Glomerular endothelial cell (primary cell): Measurements from ENCODE around the gene SELE. TPM values are rescaled to one million over a fixed set of nuclear protein-coding genes. Genes with fewer than 3 reads are reported as not detected.
A peak's percentile ranks its signal among the peaks of the same experiment; 100 is the strongest.
"Not testable (repeated sequence)": the region's sequence is repeated elsewhere in the genome, so short reads cannot be mapped to it uniquely, and the experiment has no call there.

ENCODE experiments used
- DNase-seq: peaks from one replicate; pipeline ENCODE4 v3.0.0-alpha.2; 2011; ENCODE audit warnings: low read depth, low spot score; ENCODE audit errors: extremely low read depth
- total RNA-seq: library from RNA; depleted of rRNA; stranded (reverse); fragments of >200 nt; gene quantifications from 2 replicates; pipeline ENCODE4 v1.2.3, GENCODE V29; 2015

Gene SELE
- total RNA-seq, 1 donor from 2014 or later, result 52.6 TPM

DNA sequence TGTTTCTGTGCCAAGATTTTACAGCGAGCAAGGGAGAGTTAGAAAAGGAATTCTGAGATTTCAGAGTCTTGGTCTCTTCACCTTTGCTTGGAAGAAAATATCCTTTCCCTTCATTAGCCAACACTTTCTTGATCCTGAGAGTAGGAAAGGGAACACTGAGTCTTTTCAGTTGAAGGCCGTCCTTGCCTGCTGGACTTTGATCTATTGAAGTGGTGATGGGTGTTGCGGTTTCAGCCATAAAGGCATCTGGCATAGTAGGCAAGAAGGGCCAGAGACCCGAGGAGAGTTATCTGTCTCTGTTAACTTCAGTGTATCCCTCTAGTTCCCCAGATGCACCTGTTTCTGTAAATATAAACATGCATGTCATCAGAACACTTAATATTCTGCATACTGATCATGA, 9.7 kb downstream of the SELE start:
- no peak for DNase-seq

DNA sequence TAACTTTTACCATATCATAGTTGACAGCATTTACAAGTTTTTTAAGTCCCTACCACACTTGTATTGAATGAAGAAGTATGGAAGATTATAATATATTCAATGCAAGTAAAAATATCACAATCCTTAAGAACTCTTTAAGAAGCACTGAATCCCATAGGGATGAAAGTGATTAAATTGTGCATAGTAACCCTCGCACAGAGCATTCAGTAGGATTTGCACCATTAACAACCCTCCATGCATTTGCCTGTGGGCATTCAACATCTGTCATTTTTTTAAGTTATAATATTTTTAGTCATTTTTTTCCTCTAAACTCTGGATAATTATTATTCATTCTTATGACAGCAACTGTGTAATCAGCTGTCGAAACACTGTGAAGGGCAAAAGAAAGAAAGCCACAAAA, 10.1 kb downstream of the SELE start:
- DNase-seq, result no peak

GRCh38 chr1:169722779-169723178, 11.1 kb downstream of the SELE start:
- DNase-seq, result no peak

DNA sequence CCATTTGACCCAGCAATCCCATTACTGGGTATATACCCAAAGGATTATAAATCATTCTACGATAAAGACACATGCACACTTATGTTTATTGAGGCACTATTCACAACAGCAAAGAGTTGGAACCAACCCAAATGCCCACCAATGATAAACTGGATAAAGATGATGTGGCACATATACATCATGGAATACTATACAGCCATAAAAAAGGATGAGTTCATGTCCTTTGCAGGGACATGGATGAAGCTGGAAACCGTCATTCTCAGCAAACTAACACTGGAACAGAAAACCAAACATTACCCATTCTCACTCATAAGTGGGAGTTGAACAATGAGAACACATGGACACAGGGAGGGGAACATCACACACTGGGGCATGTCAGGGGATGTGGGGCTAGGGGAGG, 18.8 kb downstream of the SELE start:
- DNase-seq, result not testable (repeated sequence)

- not testable (repeated sequence) for DNase-seq
Observed at GRCh38 chr1:169713090-169713489, 20.8 kb downstream of the SELE start.

- no peak for DNase-seq
Observed at GRCh38 chr1:169712309-169712631, 21.6 kb downstream of the SELE start.

DNA sequence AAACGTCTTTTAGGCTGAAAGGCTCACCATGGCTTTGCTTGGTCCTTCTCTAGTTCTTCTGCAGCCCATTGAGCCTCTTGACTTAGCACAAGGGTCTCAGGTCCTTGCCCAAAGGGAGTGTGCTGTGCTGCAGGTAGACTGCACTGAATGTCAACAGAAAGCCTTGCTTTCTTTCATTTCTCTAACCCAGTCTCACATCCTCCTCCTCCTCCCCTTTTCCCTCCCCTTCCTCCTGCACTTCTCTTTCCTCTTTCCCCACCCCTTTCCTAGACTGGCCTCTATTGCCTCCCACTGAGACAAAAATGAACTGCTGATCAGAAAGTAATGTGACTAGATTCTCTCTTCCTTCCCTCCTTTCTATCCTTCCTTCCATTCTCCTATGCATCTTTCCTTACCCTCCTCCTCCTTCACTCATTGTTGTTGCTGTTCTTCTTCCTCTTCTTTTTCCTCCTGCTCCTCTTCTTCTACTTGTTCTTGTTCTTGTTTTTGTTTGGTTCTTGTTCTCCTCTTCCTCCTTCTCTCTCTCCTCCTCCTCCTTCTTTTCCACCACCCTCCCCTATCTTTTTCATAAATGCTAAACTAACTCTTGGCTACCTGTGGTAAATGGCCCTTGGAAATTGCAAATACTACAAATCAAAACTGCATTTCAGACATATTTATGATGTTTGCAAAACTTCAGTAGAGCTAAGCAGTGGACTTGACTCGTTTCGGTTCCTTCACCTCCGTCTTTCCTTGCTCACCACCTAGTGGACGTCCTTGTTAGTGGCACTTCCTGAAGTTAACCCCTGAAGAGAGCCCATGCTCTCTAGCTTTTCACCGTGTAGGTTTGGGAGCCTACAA, 22.2 kb downstream of the SELE start, which contains the start of gene SELL:
Gene SELL, minus strand, starts transcription at position 152 of the 840 bp plus-strand sequence. Its CDS starts 122 bp downstream, at position 30.
- peak; percentile 79 for DNase-seq

DNA sequence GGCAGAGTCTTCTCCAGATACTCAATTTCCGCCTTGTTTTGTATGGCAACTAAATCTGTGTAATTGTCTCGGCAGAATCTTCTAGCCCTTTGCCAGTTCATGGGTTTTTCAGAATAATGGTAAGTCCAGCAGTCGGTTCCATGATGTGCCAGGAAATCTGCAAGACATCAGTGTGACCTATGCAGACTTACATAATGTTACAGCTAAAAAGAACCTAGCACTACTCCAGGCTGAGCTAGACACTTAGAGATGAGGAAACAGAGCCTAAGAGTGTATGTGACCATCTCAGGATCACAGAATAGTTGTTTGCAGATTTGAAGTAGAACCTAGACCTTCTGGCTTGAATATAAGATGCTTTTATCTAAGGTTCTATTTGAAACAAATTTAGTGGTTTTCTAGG, 25.2 kb downstream of the SELE start:
- DNase-seq, result no peak

GRCh38 chr1:169707912-169708604, 25.8 kb downstream of the SELE start:
- no peak for DNase-seq

DNA sequence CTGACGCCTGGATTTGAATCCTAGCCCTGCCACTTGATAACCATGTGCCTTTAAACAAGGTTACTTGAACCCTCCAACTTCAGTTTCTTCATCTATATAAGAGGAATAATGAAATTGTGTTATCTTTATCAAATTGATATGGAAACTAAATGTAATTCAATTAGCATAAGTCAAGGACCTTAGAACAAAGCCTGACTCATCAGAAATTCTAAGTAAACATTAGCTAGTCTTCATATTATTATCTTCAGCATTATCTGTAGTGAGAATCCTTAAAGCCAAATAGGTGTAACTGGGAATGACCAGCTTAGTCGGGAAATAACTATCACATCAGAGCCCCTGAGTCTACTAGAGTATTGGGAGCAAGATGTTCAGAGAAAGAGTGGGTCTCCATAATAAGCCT, 29.1 kb downstream of the SELE start:
- no peak for DNase-seq

DNA sequence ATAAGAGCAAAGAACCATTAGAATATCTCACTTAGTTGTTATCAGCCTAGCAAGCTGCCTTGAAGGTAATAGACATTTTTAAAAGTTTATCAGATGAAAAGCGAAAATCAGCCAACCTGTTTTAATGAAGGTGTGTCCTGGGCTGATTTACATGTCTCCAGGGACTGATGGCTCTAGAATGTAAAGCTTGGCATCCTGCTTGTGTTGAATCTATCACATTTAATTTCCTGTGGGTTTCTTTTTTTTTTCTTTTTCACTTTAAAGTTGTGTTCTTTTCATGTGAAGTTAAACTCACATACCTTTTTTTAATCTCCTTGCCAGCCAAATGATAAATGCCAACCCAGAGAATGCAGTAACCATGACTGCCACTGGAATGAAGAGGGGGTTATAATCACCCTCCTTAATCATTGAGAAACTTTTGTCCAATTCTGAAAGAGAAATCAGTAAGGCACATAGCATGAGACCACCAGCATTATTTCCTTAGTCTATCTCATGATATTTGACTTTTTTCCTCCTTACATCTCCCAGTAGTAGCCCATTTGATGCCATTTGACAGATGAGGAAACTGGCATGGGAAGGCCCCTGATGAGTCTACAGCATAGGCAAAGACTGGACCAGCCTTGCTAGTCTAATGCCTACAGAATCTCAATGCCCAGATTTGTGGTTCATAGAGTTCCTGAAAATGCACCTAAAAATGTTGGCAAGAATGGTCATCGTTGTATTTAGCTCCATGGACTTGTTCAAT, 32.4 kb downstream of the SELE start:
- DNase-seq, result no peak

DNA sequence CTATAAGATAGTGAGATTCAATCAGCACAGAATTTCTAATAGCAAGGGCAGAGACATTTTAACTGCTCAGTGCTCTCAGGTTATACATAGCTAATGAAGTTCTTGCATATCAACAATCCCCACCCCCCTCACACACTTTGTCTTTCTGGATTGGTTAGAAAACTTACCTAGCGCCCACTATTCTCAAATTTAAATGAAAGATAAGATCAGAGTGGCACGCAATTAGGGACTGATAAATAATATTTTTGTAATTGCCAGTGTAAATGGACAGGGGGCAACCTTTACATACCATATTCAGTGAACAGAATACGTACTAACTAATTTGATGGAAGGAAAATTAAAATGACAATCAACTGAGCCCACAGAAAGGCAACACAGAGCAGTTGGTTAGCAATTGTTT, 34.2 kb downstream of the SELE start:
- no peak for DNase-seq

GRCh38 chr1:169698976-169699375, 34.9 kb downstream of the SELE start:
- no peak for DNase-seq

DNA sequence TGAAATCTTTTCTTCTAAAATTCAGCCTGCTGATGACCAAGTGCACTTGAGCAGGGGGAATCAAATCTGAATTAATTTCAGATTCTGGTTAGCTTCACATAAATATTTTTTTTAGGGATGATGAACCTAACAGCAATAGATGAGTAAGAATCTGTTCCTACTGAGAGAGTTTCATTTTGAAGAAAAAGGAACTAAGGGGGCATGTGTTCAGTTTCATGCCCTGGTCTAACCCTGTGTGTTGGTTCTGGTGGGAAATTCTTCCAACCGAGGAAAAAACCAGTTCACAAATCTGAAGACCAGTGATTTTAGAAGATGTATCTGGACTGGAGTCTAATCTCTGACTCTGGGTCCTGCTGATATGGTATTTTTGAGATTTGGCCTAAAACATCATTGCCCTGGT, 36.1 kb downstream of the SELE start:
- DNase-seq, result no peak

GRCh38 chr1:169696273-169697100, 37.4 kb downstream of the SELE start:
- DNase-seq, result no peak

DNA sequence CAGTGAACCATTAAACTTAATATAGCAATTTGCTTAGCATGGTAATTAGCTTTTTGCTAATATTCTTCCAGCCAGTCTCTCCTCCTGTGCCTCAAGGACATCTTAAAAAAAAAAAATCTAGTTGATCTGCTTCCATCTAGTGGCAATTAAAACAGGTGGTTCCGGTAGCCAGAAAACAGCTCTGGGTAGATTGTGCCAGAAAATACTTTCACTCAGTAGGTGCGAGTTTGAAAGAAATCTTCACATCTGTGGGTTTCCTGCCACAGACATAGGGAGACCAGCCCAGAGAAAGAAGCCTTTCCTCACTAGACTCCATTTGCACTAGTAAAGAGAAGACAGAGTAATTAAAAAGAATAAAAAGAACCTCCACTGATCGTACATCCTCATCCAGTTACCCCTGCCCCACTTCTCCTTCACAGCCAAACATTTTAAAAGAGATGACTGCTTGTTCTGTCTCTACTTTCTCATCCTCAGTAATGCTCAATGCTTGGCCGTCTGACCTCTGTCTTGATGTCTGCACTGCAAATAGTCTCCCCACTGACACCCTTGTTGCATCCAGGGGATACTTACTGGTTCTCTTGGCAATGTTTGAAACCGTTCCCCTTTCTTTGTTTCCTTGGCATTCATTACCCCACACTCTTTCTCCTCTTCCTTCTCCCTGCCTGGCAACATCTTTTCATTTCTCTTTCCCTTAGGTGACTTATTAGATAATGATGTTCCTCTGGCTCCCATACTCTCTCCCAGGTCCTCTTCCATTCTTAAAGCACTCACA, 39.4 kb downstream of the SELE start:
- no peak for DNase-seq

GRCh38 chr1:169692756-169693460, 41.0 kb downstream of the SELE start:
- DNase-seq, result no peak

GRCh38 chr1:169690489-169690888, 43.4 kb downstream of the SELE start:
- DNase-seq, result no peak

DNA sequence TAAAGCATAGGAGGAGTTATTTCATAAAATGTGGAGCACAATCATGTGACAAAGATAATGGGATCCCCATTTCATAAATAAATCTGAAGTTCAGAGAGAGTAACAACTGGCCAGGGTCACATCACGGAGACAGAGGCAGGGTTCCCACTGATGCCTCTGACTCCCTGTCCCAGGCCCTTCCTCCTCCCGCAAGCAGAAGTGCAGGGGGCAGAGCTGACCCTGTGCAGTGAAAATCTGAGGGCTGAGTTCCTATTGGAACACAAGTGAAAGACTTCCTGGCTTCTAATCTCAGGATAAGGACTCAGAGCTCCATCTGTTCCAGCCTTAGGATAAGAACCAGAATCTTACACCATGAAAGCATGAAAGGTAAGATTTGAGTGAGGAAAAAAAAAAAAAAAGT, 44.5 kb downstream of the SELE start:
- DNase-seq, result no peak
